Measurements from ENCODE around the gene GRID1.

DNA sequence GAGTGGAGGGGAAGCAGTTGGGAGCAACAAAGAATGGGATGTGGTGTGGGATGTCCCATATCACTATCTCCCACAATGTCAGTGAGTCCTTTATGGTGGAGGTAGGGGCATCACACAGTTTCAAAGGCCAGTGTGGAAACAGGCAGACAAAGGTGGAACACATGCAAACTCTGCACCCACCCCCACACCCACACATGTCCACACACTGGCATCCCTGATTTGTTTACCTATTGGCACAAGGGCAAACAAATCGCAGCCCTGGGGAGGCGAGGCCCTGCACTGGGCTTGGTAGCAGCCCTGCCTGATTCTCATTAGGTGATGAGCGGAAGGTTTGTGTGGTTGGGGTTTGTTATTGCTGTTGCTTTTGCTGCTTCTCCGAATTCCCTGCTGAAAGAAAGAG, 243.3 kb downstream of the GRID1 start:
- TF ChIP-seq, protein P1, sequence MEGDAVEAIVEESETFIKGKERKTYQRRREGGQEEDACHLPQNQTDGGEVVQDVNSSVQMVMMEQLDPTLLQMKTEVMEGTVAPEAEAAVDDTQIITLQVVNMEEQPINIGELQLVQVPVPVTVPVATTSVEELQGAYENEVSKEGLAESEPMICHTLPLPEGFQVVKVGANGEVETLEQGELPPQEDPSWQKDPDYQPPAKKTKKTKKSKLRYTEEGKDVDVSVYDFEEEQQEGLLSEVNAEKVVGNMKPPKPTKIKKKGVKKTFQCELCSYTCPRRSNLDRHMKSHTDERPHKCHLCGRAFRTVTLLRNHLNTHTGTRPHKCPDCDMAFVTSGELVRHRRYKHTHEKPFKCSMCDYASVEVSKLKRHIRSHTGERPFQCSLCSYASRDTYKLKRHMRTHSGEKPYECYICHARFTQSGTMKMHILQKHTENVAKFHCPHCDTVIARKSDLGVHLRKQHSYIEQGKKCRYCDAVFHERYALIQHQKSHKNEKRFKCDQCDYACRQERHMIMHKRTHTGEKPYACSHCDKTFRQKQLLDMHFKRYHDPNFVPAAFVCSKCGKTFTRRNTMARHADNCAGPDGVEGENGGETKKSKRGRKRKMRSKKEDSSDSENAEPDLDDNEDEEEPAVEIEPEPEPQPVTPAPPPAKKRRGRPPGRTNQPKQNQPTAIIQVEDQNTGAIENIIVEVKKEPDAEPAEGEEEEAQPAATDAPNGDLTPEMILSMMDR (IDR thresholded peaks at IDR 0.05) = no peak
- TF ChIP-seq POLR2A (IDR thresholded peaks at IDR 0.05) = no peak

Measured in esophagus squamous epithelium (tissue), 4 donors.